Retinal pigment epithelial cell (primary cell): ENCODE data around the gene ABR.
"Not testable (repeated sequence)": the region's sequence is repeated elsewhere in the genome, so short reads cannot be mapped to it uniquely, and the experiment has no call there.

Experiments
- DNase-seq: peaks from one replicate; pipeline ENCODE4 v3.0.0-alpha.2; 2010; ENCODE audit warnings: low read depth
- H3K4me3 ChIP-seq: 2 replicates; pipeline ENCODE4 v1.5.1; 2011; ENCODE audit warnings: mild to moderate bottlenecking, low read length, control low read depth, moderate library complexity
- CTCF ChIP-seq: conservative IDR thresholded peaks from 2 replicates; pipeline ENCODE4 v1.5.1; 2011; ENCODE audit warnings: low read depth, low read length, control low read depth, inconsistent platforms

Gene ABR

GRCh38 chr17:1153795-1154546, 25.8 kb downstream of the ABR start:
- TF ChIP-seq CTCF, result no peak
- no peak for DNase-seq

DNA sequence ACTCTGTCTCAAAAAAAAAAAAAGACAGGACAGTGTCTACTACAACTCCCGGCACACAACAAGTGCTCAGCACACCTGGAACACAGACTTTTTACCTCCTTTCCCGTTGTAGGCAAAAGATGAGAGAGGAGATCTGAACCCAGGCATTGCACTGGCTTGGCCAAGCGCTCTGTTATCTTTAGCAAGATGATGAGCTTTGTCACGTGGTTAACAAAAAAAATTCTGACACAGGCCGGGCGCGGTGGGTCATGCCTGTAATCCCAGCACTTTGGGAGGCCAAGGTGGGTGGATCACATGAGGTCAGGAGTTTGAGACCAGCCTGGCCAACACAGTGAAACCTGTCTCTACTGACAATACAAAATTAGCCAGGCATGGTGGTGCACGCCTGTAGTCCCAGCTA, 27.2 kb downstream of the ABR start:
- H3K4me3 ChIP-seq, DNase-seq: not testable (repeated sequence)

More at GRCh38 chr17:1153795-1154546, 25.8 kb downstream of the ABR start:
- no peak overlapping the region for H3K4me3 ChIP-seq

DNA sequence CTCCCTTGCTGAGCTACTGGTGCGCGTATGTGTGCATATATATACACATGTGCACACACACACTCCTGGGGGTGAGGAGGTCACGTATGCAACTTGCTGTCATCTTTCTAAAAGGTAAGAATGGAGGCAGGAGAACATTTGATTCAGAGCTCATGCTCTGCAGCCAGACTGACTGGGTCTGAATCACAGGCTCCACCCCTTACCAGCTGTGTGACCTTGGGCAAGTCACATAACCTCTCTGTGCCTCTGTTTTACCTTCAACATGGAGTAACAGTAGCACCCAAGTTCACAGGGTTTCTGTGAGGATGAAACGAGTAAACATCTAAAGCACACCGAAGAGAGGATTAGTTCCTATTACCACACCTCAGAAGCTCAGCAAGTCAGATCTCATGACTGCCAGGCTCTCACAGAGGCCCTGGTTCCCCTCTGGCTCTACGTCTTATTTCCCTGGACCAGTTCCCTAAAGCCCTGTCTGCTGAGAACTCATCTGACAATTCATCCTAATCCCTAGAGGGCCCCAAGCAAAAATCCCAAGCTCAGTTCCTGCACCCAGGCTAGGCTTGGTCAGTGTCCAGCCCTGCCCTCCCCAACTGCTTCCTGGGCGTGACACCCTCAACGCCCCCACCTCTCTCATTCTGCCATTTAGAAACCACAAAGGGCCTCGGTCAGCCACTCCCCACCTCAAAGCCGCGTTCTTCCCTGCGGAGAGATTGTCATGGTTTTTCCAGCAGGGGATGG, 28.7 kb downstream of the ABR start:
- TF ChIP-seq CTCF, result no peak
- no peak overlapping the region for H3K4me3 ChIP-seq

GRCh38 chr17:1149869-1150268, 29.9 kb downstream of the ABR start:
- no peak for TF ChIP-seq CTCF
- H3K4me3 ChIP-seq, result no peak overlapping the region
- DNase-seq, result no peak

More for the DNA sequence above, 28.7 kb downstream of the ABR start:
- DNase-seq, result peak; percentile 92

- H3K4me3 ChIP-seq, result no peak overlapping the region
- peak; percentile 74 for DNase-seq
- peak; percentile 91 for TF ChIP-seq CTCF
Measured at GRCh38 chr17:1147664-1148063, 32.1 kb downstream of the ABR start.

DNA sequence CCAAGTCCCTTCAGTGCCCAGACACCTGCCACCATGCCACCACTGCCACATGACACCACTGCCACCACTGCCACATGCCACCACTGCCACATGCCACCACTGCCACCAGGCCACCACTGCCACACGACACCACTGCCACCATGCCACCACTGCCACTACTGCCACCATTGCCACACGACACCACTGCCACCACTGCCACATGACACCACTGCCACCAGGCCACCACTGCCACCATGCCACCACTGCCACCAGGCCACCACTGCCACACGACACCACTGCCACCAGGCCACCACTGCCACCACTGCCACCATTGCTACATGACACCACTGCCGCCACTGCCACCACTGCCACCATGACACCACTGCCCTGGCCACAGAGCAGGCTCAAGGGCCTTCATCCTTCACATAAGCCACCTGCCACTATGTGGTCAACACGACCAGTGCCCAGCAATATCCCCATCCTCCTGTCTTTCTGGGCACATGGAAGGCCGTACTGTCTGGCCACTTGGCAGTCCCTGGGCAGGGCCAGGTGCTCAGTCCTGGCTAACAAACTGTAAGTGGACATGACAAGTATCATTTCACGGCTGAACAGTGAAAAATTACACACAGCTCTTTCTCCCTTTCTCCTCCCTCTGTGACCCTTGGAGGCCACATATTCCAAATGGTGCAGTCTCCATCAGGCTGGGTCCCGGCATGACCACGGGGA, 33.1 kb downstream of the ABR start:
- no peak for TF ChIP-seq CTCF
- no peak for DNase-seq
- no peak overlapping the region for H3K4me3 ChIP-seq

GRCh38 chr17:1145311-1145986, 34.3 kb downstream of the ABR start:
- H3K4me3 ChIP-seq, result no peak overlapping the region
- DNase-seq, result no peak

More at GRCh38 chr17:1145311-1145986, 34.3 kb downstream of the ABR start:
- no peak for TF ChIP-seq CTCF
